Measurements from ENCODE around the gene RAB35. TPM values are rescaled to one million over a fixed set of nuclear protein-coding genes. Genes with fewer than 3 reads are reported as not detected.

Gene RAB35
- total RNA-seq, 4 donors from 2014 or later, result 17.5 to 28.2 (median 21.9) TPM

DNA sequence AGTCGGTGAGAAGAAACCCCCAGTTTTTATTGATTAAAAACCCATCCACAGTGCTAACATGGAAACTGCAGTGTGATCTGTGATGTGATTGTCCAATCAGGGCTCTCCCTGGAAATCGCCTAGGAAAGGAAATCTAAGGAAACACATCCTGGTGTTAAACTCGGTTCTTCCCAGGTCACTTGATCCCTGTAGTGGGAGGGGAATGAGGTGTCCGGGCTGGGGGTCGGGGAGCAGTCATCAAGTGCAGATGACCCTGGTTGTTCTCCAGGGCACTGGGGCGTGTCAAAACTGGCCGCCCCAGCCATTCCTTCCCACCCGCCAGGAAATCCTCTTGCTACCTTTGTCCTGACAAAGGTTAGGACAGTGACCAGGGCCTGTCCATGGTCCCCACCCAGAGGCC lies 20.8 kb downstream of the RAB35 start:
- TF ChIP-seq, protein P1, sequence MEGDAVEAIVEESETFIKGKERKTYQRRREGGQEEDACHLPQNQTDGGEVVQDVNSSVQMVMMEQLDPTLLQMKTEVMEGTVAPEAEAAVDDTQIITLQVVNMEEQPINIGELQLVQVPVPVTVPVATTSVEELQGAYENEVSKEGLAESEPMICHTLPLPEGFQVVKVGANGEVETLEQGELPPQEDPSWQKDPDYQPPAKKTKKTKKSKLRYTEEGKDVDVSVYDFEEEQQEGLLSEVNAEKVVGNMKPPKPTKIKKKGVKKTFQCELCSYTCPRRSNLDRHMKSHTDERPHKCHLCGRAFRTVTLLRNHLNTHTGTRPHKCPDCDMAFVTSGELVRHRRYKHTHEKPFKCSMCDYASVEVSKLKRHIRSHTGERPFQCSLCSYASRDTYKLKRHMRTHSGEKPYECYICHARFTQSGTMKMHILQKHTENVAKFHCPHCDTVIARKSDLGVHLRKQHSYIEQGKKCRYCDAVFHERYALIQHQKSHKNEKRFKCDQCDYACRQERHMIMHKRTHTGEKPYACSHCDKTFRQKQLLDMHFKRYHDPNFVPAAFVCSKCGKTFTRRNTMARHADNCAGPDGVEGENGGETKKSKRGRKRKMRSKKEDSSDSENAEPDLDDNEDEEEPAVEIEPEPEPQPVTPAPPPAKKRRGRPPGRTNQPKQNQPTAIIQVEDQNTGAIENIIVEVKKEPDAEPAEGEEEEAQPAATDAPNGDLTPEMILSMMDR (IDR thresholded peaks at IDR 0.05; ENCODE audit: low read depth), result no peak

GRCh38 chr12:120095331-120095730 lies 21.2 kb downstream of the RAB35 start:
- TF ChIP-seq, protein P1 (IDR thresholded peaks at IDR 0.05; ENCODE audit: low read depth), result no peak

DNA sequence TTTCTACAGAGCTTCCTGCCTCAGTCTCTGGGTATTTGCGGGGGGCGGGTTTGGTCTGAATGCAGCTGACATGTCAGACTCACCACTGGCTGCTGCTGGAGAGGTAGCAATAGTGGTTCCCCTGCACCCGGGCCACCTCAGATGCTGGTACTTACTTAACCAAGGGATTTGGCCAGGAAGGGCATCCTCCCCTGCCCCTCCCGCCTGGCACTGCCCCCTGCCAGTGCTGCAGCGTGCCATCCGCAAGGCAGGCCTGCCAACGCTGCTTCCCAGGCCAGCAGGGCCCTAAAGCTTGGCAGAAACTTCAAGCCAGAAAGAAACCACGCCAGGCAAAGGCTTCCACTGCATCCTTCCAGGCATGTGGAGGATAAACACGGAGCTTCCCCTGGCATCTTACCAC lies 22.1 kb downstream of the RAB35 start:
- TF ChIP-seq, protein P1 (IDR thresholded peaks at IDR 0.05; ENCODE audit: low read depth), result no peak

DNA sequence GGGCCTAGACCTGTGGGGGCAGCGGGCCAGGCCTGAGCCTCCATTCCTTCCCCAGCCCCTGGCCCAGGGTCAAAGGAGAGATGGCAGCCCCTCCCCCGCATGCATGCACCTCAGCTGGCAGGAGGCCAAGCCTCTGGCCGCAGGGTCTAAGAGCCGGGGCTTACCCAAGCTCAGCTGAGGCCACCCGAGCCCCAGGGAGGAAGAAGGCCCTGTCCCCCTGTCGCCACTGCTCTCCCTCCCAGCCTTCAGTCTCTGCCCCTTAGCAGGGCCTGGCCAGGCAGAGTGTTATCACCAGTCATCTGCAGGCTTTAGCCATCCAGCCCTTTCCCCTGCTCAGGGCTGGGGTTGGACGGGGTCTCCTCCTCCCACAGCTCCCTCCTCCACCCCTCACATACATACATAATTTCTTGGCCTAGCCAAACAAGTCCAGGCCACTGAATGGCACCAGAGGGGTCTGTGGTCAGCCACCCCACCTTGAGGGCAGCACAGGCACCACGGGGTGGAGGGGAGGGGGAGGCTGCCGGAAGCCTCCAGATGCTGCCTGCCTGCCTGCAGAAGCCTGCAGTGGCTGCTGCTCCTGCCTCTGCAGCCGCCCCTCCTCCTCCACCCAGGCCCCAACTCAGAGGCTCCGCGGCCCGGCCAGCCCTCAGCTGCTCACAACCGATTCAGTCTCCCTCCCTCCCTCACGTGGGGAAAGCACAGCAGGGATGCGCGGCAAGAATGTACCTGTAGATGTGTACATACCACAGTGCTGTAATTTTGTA lies 22.8 kb downstream of the RAB35 start:
- TF ChIP-seq, protein P1 (IDR thresholded peaks at IDR 0.05; ENCODE audit: low read depth), result no peak

DNA sequence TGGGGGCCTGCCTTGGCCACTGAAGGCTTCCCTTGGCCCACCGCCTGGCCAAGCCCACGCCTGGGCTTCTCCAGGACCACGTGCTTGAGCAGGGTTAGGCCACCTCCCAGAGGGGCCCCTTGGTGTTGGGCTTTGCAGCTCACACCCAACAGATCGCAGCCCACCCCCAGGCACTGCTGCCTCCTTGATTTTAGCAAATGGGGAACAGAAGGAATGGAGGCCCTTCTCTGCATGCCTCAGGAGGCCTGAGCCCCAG lies 23.3 kb downstream of the RAB35 start:
- TF ChIP-seq, protein P1 (IDR thresholded peaks at IDR 0.05; ENCODE audit: low read depth), result no peak

GRCh38 chr12:120092551-120093335 lies 23.8 kb downstream of the RAB35 start:
- TF ChIP-seq, protein P1 (IDR thresholded peaks at IDR 0.05; ENCODE audit: low read depth), result no peak

DNA sequence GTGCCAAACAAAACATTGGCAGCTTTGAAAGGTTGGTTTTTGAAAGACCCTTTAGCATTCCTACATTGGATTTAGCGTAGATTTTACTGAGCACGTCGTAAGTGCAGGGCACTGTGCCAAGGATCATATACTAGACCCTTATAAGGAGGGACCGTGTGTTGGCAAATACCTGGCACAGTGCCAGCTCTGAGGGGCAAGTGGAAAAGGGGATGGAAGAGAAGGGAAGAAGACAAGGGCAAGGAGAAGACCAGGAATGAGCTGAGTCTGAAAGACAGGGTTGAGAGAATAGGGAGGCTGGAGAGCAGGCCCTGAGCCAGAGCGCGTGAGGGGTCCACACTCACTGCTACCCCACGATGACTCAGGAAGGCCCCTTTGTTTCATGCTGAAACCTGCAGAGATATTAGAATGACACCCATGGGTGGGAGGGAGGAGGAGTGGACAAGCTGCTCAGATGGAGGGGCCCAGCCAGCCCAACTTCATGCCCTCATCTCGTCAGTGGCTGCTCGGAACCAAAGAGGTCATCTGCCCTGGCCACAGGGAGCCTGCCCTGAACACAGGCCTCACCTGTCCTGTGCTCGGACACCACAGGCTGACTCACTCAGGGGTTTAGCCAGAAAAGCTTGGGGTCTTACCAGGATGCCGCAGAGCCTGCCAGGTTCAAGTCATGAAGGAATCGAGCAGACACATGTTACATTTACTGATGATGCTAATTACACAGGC lies 25.0 kb downstream of the RAB35 start:
- TF ChIP-seq, protein P1 (IDR thresholded peaks at IDR 0.05; ENCODE audit: low read depth), result no peak

Data from subcutaneous adipose tissue (tissue), 4 donors.